NT2/D1 (cell line): Measurements from ENCODE around the gene ABCA10.
"Not testable (repeated sequence)": the region's sequence is repeated elsewhere in the genome, so short reads cannot be mapped to it uniquely, and the experiment has no call there.

ENCODE experiments used
- DNase-seq: peaks from one replicate; pipeline ENCODE4 v3.0.0-alpha.2; 2011; ENCODE audit warnings: low read depth, low spot score
- H3K27me3 ChIP-seq: 2 replicates; pipeline ENCODE4 v1.6.0; 2011; ENCODE audit warnings: mild to moderate bottlenecking; ENCODE audit not compliant: insufficient read length, insufficient read depth
- H3K36me3 ChIP-seq: 2 replicates; pipeline ENCODE4 v1.6.1; 2011; ENCODE audit warnings: mild to moderate bottlenecking, low read length, mixed read lengths; ENCODE audit not compliant: insufficient read depth, insufficient read length
- H3K4me1 ChIP-seq: 2 replicates; pipeline ENCODE4 v1.5.1; 2011; ENCODE audit not compliant: insufficient read depth, insufficient read length
- H3K4me3 ChIP-seq: 2 replicates; pipeline ENCODE4 v1.5.1; 2011; ENCODE audit warnings: low read depth; ENCODE audit not compliant: insufficient read length
- H3K9ac ChIP-seq: 2 replicates; pipeline ENCODE4 v1.6.0; 2011; ENCODE audit warnings: low read depth; ENCODE audit not compliant: insufficient read length
- H3K9me3 ChIP-seq: 2 replicates; pipeline ENCODE4 v1.5.1; 2011; ENCODE audit warnings: mild to moderate bottlenecking, low read length; ENCODE audit not compliant: insufficient read depth
- SUZ12 ChIP-seq: IDR thresholded peaks from 2 replicates; pipeline ENCODE4 v1.6.1; 2011; ENCODE audit not compliant: insufficient read length, insufficient read depth; ENCODE audit errors: extremely low read depth
- YY1 ChIP-seq: IDR thresholded peaks from 2 replicates; pipeline ENCODE4 v1.6.1; 2011; ENCODE audit not compliant: insufficient read length, insufficient read depth
- ZNF274 ChIP-seq: IDR thresholded peaks from 2 replicates; pipeline ENCODE4 v1.6.1; 2011; ENCODE audit warnings: mild to moderate bottlenecking, low read depth, low read length

The ABCA10 gene

GRCh38 chr17:69198238-69198637 is 30.4 kb downstream of the ABCA10 start:
- no peaks in the 10 kb centered on the region for H3K36me3 ChIP-seq
- no peaks in the 10 kb centered on the region for H3K9me3 ChIP-seq
- H3K9ac ChIP-seq: no peak overlapping the region
- H3K4me1 ChIP-seq: no peaks in the 10 kb centered on the region
- no peaks in the 10 kb centered on the region for H3K27me3 ChIP-seq
- TF ChIP-seq YY1: no peak
- no peak for TF ChIP-seq SUZ12
- TF ChIP-seq ZNF274: no peak
- H3K4me3 ChIP-seq: no peak overlapping the region
- no peak for DNase-seq

DNA sequence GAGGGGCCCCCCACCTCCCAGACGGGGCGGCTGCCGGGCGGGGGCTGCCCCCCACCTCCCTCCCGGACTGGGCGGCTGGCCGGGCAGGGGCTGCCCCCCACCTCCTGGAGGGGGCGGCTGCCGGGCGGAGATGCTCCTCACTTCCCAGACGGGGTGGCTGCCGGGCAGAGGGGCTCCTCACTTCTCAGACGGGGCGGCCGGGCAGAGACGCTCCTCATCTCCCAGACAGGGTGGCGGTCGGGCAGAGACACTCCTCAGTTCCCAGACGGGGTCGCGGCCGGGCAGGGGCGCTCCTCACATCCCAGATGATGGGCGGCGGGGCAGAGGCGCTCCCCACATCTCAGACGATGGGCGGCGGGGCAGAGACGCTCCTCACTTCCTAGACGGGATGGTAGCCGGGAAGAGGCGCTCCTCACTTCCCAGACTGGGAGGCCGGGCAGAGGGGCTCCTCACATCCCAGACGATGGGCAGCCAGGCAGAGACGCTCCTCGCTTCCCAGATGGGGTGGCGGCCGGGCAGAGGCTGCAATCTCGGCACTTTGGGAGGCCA is 32.4 kb downstream of the ABCA10 start:
- H3K27me3 ChIP-seq, DNase-seq, H3K4me3 ChIP-seq, H3K36me3 ChIP-seq, H3K9me3 ChIP-seq, H3K9ac ChIP-seq, H3K4me1 ChIP-seq: not testable (repeated sequence)

DNA sequence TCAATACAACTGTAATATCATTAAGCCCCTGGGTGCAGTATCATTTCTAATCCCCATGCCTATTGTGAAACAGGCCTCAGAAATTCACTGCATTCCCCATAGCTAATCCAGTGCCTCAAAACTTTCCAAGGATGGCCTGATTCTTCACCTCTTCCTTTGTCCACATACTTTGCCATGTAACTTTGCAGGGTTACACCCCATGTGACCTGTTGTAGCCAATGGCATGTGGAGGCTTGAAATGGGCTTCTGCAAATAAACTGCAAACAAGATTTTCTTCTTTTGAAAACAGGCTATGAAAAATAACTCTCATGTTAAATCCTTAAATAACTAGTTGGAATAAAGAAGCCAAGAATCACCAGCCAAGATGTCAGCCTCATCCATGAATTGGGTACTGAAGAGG is 35.9 kb downstream of the ABCA10 start:
- no peaks in the 10 kb centered on the region for H3K9me3 ChIP-seq
- no peaks in the 10 kb centered on the region for H3K4me1 ChIP-seq
- no peak for DNase-seq
- TF ChIP-seq SUZ12: no peak
- TF ChIP-seq YY1: no peak
- no peak for TF ChIP-seq ZNF274
- no peaks in the 10 kb centered on the region for H3K36me3 ChIP-seq
- H3K9ac ChIP-seq: no peak overlapping the region
- no peaks in the 10 kb centered on the region for H3K27me3 ChIP-seq
- no peak overlapping the region for H3K4me3 ChIP-seq

DNA sequence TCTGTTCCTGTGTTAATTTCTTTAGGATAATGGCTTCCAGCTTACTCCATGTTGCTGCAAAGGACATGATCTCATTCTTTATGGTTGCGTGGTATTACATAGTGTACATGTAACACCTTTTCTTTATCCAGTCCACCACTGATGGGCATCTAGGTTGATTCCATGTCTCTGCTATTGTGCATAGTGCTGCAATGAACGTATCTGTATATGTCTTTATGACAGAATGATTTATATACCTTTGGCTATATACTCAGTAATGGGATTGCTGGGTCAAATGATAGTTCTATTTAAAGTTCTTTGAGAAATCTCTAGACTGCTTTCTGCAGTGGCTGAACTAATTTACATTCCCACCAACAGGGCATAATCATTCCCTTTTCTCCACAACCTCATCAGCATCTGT is 39.8 kb downstream of the ABCA10 start:
- no peaks in the 10 kb centered on the region for H3K9me3 ChIP-seq
- H3K4me3 ChIP-seq: no peak overlapping the region
- TF ChIP-seq ZNF274: no peak
- no peak for TF ChIP-seq YY1
- no peak for TF ChIP-seq SUZ12
- H3K36me3 ChIP-seq: no peaks in the 10 kb centered on the region
- H3K4me1 ChIP-seq: no peaks in the 10 kb centered on the region
- H3K27me3 ChIP-seq: no peaks in the 10 kb centered on the region
- H3K9ac ChIP-seq: no peak overlapping the region
- DNase-seq: no peak

- no peak overlapping the region for H3K9ac ChIP-seq
- H3K9me3 ChIP-seq: no peaks in the 10 kb centered on the region
- no peaks in the 10 kb centered on the region for H3K27me3 ChIP-seq
- no peaks in the 10 kb centered on the region for H3K36me3 ChIP-seq
- no peaks in the 10 kb centered on the region for H3K4me1 ChIP-seq
- H3K4me3 ChIP-seq: no peak overlapping the region
- no peak for TF ChIP-seq YY1
- no peak for TF ChIP-seq ZNF274
- no peak for DNase-seq
Observed at GRCh38 chr17:69188064-69188463, 40.6 kb downstream of the ABCA10 start.

DNA sequence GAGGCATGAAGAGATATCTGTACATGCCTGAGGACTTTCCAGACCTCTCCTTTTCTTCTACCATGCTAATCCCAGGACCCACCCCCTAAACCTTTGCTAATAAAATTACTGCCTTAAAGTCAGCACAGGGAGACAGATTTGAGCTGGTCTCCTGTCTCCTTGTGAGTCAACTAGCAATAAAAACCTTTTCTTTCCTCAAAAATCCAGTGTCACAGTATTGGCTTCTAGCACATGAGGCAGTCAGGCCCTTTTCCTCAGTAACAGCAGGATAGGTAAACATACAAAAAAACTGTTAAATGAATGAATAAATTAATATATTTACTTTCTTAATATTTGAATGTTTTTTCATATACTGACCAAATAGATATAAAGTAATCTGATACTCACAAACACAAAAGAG is 41.3 kb downstream of the ABCA10 start:
- Histone ChIP-seq H3K27me3 (no peaks in the 10 kb centered on the region), H3K9ac (no peak overlapping the region), H3K36me3 (no peaks in the 10 kb centered on the region), H3K4me3 (no peak overlapping the region), H3K9me3 (no peaks in the 10 kb centered on the region), H3K4me1 (no peaks in the 10 kb centered on the region)
- DNase-seq: no peak
- no peak for TF ChIP-seq SUZ12
- no peak for TF ChIP-seq ZNF274
- TF ChIP-seq YY1: no peak

DNA sequence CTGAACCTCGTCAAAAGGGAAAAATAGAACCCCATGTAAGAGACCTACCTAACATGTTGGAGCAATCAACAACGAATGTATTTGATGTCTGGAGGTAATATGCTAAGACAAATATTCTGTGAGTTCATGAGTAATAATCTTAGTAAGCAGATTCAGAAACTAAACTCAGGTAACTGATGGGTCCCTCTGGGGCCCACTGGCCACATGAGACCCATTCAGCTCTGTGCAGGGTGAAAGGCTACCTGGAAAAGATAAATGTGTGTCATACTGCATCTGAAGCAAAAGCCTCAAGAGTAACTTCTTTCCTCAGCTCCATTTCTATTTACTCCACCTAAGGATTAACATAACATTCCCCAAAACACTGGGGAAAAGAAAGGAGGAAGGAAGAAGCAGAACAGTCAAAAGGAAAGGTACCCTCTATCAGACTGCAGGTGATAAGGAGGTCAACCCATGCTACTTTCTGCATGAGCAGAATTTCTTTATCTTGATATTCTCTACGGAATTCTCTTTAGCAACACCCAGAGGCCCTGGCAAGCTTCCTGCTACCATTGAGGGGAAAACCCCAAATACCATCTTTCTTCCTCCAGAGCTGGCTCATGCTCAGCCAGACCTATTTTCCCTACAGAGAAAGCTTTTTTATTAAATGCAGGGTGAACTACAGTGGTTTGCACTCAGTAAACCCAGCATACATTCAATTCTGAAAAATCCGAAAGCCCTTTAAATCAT is 49.2 kb downstream of the ABCA10 start:
- TF ChIP-seq ZNF274: no peak
- no peak for TF ChIP-seq YY1
- TF ChIP-seq SUZ12: no peak
- no peak overlapping the region for H3K9ac ChIP-seq
- DNase-seq: no peak
- H3K36me3 ChIP-seq: no peaks in the 10 kb centered on the region
- H3K4me3 ChIP-seq: no peak overlapping the region
- H3K9me3 ChIP-seq: no peaks in the 10 kb centered on the region
- H3K27me3 ChIP-seq: no peaks in the 10 kb centered on the region
- H3K4me1 ChIP-seq: no peaks in the 10 kb centered on the region
